Measurements from ENCODE around the gene GJA3. TPM values are rescaled to one million over a fixed set of nuclear protein-coding genes. Genes with fewer than 3 reads are reported as not detected.
"Not testable (repeated sequence)": the region's sequence is repeated elsewhere in the genome, so short reads cannot be mapped to it uniquely, and the experiment has no call there.

Gene GJA3
- polyA plus RNA-seq, 3 donors, result 11.5 to 13.7 (median 12.3) TPM

- no peak for DNase-seq
Measured at GRCh38 chr13:20157151-20157796, 3.6 kb downstream of the GJA3 start.

- no peak for DNase-seq
Measured at GRCh38 chr13:20156702-20157101, 4.2 kb downstream of the GJA3 start.

GRCh38 chr13:20153290-20153689 lies 7.6 kb downstream of the GJA3 start:
- not testable (repeated sequence) for DNase-seq

GRCh38 chr13:20151612-20152011 lies 9.2 kb downstream of the GJA3 start:
- DNase-seq, result no peak

- DNase-seq, result no peak
Measured at GRCh38 chr13:20151016-20151415, 9.8 kb downstream of the GJA3 start.

- no peak for DNase-seq
Measured at GRCh38 chr13:20150561-20150960, 10.3 kb downstream of the GJA3 start.

- no peak for DNase-seq
Measured at GRCh38 chr13:20149762-20150161, 11.1 kb downstream of the GJA3 start.

- DNase-seq, result no peak
Measured at GRCh38 chr13:20148501-20149183, 12.2 kb downstream of the GJA3 start.

- DNase-seq, result no peak
Measured at GRCh38 chr13:20146381-20146780, 14.5 kb downstream of the GJA3 start.

GRCh38 chr13:20145521-20145920 lies 15.3 kb downstream of the GJA3 start:
- DNase-seq, result no peak

GRCh38 chr13:20144141-20144850 lies 16.6 kb downstream of the GJA3 start:
- no peak for DNase-seq

- DNase-seq, result no peak
Measured at GRCh38 chr13:20142927-20143480, 17.8 kb downstream of the GJA3 start.

GRCh38 chr13:20142023-20142926 lies 18.6 kb downstream of the GJA3 start:
- no peak for DNase-seq

GRCh38 chr13:20141238-20142022 lies 19.4 kb downstream of the GJA3 start:
- DNase-seq, result no peak

GRCh38 chr13:20140487-20140886 lies 20.4 kb downstream of the GJA3 start:
- DNase-seq, result no peak

GRCh38 chr13:20137875-20138274 lies 23.0 kb downstream of the GJA3 start:
- DNase-seq, result no peak

- DNase-seq, result no peak
Measured at GRCh38 chr13:20136781-20137703, 23.8 kb downstream of the GJA3 start.

GRCh38 chr13:20134732-20135131 lies 26.1 kb downstream of the GJA3 start:
- no peak for DNase-seq

GRCh38 chr13:20132052-20132634 lies 28.7 kb downstream of the GJA3 start:
- DNase-seq, result no peak

Data from renal pelvis (tissue), 4 donors.